SKM-1 treated with dmso at 0.1 percent for 144 hours (cell line): ENCODE measurements around the gene RPL7A.
"Not testable (repeated sequence)": the region's sequence is repeated elsewhere in the genome, so short reads cannot be mapped to it uniquely, and the experiment has no call there.

Experiments
- DNase-seq: peaks from one replicate; lab custom pipeline; 2025; ENCODE audit not compliant: unreplicated experiment; lab: John Stamatoyannopoulos, UW

RPL7A gene

GRCh38 chr9:133327834-133328484 is 20.1 kb upstream of the RPL7A start:
- DNase-seq = no peak

DNA sequence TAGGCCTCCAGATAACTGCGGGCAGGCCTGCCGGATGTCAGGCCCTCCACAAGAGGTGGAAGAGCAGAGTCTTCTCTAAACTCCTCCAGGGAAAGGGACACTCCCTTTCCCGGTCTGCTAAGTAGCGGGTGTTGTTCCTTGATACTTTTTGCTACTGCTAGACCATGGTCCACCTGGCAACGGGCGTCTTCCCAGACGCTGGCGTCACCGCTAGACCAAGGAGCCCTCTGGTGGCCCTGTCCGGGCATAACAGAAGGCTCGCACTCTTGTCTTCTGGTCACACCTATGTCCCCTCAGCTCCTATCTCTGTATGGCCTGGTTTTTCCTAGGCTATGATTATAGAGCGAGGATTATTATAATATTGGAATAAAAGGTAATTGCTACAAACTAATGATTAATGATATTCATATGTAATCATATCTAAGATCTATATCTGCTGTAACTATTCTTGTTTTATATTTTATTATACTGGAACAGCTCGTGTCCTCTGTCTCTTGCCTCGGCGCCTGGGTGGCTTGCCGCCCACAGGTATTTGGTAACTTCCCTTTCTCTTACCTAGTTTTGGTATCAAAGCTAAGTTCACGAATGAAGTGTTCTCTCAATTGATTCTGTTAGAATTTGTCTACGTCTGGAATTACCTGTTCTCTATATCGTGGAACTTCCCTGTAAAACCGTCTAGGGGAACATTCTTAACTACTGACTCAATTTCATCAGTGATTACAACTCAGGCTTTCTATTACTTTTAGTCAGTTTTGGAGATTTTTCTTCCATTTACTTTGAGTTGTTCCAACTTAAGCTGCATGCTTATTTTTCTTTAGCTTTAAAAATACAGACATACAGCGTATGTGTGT is 18.5 kb upstream of the RPL7A start:
- DNase-seq = not testable (repeated sequence)

- no peak for DNase-seq
Observed at GRCh38 chr9:133331221-133331620, 16.8 kb upstream of the RPL7A start.

- no peak for DNase-seq
Observed at GRCh38 chr9:133331641-133332380, 16.2 kb upstream of the RPL7A start.

GRCh38 chr9:133332381-133332730 is 15.7 kb upstream of the RPL7A start:
- DNase-seq = no peak

DNA sequence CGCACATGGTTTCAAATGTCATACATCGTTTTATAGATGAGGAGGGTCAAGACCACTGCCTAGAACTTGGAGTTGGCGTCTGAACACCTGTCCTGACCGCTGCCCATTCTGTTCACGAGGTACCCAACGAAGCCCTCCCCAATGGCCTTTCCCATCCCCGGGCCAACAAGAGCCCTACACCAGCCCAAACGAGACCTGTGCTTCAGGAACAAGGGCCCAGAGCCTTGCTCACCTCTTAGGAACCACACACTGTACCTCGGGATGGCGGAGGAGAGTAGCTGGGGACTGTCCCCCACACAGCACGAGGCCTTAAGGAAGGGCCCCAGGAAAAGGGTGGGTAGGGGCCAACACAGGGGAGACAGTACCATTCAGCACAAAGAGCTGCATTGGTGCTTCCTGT is 15.0 kb upstream of the RPL7A start:
- no peak for DNase-seq

- DNase-seq = no peak
Observed at GRCh38 chr9:133333566-133333965, 14.5 kb upstream of the RPL7A start.

DNA sequence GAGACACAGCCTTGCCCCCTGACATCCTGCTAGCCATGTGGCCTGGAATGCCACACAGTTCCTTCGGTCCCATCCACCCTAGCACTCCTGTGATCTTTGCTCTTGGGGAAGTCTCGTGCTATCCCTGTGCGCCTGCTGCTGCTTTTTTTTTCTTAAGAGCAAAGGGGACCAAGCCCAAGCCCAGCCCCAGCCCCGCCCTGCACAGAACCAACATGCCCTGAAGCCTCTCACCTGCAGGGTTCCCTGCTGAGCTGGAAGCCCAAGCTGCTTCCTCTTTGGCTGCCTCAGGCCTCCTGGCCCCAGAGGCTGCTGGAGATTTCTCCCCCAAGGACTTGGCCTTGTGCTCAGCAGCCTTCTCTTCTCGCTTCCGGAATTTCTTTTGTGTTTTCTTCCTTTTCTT is 13.9 kb upstream of the RPL7A start:
- no peak for DNase-seq

DNA sequence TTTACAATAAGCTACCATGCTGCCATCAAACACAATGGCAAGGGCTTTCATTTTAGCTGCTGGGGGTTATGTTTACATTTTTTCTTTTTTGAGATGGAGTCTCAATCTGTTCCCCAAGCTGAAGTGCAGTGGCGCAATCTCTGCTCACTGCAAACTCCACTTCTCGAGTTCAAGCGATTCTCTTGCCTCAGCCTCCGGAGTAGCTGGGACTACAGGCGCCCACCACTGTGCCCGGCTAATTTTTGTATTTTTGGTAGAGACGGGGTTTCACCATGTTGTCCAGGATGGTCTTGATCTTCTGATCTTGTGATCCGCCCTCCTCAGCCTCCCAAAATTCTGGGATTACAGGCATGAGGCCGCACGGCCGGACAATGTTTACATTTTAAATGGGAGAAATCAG is 13.1 kb upstream of the RPL7A start:
- DNase-seq = not testable (repeated sequence)

- DNase-seq = peak; percentile 87
Observed at GRCh38 chr9:133335924-133336811, 11.8 kb upstream of the RPL7A start, which contains the start of gene SURF6. Gene SURF6, minus strand, starts transcription at chr9:133336188. Its CDS starts 56 bp downstream, at chr9:133336132.

DNA sequence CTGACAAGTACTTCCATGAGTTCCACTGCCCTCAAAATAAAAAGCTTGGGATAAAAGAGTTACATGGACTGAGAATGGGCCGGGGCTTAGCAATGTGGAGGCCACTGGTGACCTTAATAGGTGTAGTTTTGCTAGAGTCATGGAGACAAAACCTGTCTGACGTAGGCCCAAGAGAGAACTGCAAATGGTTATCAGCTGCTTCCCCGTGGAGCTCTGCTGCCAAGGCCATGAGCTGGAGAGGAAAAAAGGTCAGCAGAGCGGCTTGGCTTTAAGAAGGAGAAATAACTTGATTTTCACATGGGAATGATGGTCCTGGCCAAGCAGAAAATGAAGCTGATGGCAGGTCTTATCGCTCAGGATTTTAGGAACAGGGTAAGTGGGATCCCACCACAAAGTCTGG is 8.4 kb upstream of the RPL7A start:
- DNase-seq = no peak

DNA sequence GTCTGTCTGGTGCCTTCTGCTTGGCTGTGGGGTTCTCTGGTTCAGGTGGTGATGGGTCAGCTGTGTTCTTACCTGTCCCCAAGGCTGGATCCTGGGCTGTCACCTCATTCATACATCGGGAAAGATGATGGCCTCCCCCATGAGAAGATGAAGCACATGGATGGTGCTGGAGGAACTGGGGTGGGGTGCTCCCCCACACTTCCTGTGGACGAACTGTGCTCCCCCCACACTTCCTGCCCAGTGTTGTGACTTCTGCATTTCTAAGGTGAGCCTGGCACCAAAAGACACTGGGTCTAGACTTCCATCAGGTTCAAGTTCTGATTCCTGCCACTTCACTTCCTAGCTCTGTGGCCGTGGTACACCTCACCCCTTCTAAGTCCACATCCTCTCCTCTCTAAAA is 7.8 kb upstream of the RPL7A start:
- DNase-seq = peak; percentile 80

- DNase-seq = no peak
Observed at GRCh38 chr9:133340916-133341315, 7.1 kb upstream of the RPL7A start.

DNA sequence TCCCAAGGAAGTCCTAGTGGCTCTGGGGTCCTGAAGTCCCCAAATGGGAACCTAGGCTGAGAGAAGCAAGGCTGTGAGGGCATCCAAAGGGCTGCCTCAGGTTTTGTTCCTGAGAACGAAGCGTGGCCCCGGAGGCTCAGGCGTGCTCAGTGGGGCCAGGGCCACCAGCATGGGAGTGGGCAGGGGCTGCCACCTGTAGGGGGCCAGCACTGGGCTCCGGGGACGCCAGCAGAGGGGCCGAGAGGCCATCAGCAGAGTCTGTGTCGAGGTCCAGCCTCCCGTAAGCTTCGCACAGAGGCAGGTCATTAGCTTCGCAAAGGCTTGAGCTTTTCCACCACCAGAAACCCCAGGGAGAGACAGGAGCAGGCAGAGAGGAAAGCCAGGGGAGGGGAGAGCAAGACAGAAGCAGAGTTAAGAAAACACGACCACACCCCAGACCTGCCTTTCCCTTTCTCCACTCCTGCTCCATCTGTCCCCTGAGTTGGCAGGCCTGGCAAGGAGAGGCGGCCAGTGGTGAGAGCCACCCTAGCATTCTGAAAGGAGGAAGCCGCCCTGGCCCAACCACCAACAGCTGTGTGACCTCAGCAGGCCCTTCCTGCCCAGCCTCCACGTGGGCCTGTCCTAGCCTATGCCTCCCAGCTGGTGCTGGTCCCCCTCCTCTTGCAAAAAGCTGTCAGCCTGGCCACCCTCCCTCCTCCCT is 6.5 kb upstream of the RPL7A start:
- peak; percentile 86 for DNase-seq

DNA sequence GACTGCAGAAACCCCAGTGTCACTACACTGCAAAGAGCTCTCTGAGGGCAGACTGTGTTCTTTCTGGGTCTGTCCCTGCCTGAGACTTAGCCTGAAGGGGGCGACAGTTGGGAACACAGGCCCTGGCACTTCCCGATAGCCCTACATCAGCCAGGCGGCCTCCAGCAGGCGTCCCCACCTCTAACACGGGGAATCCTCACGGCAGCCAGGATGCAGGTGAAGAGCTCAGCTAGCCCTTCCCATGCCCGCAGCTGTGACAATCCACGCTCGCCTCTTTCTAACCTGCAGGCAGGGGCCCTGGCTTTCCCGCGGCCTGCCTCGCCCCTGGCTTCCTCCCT is 6.0 kb upstream of the RPL7A start:
- DNase-seq = no peak

- DNase-seq = no peak
Observed at GRCh38 chr9:133342570-133342969, 5.4 kb upstream of the RPL7A start.

DNA sequence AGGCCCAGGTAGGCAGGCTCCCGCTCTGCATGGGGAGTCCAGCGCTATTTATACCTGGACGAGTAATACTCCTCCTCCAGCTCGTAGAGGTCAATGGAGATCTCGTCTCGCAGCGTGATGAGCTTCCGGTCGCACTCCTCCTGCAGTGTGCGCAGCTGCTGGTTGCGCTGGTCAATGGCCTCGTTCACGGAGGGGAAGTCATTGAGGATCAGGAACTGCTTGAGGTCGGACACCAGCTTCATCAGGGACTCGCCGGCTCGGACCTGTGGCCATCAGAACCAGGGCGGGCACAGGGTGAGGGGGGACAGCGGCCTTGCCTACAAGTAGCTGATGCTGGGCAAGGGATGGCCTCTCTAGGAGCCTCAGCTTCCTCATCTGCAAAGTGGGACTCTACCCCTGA is 3.9 kb upstream of the RPL7A start:
- DNase-seq = no peak

- DNase-seq = no peak
Observed at GRCh38 chr9:133344979-133345378, 3.0 kb upstream of the RPL7A start.

DNA sequence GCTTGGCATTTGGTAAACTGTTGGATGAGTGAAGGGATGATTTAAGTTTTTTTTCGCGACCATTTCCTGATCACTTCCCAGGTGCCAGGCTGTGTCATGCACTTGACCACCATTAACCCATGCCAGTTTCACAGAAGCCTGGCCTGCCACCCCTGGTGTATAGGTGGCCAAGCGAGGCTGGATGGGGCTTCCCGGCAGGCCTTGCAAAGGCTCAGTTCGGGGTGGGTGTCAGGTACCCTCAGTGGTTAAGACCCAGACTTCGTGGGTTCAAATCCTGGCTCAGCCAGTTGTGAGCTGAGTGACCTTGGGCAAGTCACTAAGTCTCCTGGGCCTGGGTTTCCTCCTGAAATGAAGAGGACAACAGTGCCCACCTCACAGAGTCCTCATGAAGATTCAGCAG is 2.4 kb upstream of the RPL7A start:
- no peak for DNase-seq

GRCh38 chr9:133346021-133346785 is 1.8 kb upstream of the RPL7A start:
- DNase-seq = no peak
